ENCODE results near the gene CAMSAP3. TPM values are rescaled to one million over a fixed set of nuclear protein-coding genes. Genes with fewer than 3 reads are reported as not detected.

CAMSAP3 gene
- polyA plus RNA-seq, 1 experiment: not detected

DNA sequence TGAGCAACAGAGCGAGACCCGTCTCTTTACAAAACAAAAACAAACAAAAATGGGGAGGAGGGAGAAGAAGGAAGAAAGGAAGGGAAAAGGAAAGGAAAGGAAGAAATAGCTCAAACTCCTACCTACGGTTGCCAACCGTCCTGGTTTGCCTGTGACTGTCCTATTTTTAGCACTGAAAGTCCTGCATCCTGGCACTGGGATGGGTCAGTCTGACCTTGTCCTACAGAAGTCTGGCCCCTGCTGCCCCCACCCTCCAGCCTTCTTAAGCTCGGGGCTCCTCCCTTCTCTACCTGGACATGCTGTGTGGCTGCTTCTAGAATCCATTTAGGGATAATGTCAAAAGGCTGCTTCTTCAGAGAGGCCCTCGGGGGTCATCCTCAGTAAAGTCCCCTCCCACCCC, 40.0 kb downstream of the CAMSAP3 start:
- ChIA-PET POLR2A (no interaction called here), CTCF (interaction anchor here (0.7 kb wide), 1 partner anchor 22 kb away, joined by 3 read pairs; no protein-coding TSS in a partner anchor)
- DNase-seq (ENCODE audit: low read depth, low spot score): no peak
- H3K4me3 ChIP-seq (ENCODE audit: low read depth, low read length): no peak overlapping the region
- H3K27ac ChIP-seq (ENCODE audit: low read depth, low read length): no peak overlapping the region
- peaks cover 3% of the 10 kb centered on the region; the same call in 1 of the 2 replicates for H3K9me3 ChIP-seq (ENCODE audit: control insufficient read depth, insufficient read depth, low read length)
- H3K27me3 ChIP-seq (ENCODE audit: control insufficient read depth, insufficient read depth, low read length): peaks cover 6% of the 10 kb centered on the region
- TF ChIP-seq, protein P1, sequence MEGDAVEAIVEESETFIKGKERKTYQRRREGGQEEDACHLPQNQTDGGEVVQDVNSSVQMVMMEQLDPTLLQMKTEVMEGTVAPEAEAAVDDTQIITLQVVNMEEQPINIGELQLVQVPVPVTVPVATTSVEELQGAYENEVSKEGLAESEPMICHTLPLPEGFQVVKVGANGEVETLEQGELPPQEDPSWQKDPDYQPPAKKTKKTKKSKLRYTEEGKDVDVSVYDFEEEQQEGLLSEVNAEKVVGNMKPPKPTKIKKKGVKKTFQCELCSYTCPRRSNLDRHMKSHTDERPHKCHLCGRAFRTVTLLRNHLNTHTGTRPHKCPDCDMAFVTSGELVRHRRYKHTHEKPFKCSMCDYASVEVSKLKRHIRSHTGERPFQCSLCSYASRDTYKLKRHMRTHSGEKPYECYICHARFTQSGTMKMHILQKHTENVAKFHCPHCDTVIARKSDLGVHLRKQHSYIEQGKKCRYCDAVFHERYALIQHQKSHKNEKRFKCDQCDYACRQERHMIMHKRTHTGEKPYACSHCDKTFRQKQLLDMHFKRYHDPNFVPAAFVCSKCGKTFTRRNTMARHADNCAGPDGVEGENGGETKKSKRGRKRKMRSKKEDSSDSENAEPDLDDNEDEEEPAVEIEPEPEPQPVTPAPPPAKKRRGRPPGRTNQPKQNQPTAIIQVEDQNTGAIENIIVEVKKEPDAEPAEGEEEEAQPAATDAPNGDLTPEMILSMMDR (IDR thresholded peaks at IDR 0.05; ENCODE audit: low read depth, low read length): no peak

DNA sequence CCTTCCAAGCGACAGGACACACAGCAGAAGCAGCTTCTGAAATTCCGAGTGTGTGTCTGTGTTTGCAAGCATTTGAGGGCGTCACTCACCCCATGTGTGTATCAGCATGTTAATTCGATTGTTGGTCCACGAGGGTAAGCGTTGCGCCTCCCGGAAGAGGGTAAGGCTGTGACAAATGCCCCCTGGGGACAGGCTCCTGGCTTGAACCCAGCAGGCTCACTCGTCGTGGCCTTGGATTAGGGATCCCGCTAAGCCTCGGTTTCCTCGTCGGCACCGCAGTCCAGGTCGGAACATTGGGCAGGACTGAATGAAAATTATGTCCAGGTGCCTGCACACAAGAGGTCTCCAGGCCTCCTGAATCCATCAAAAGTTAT, 40.6 kb downstream of the CAMSAP3 start:
- peaks cover 6% of the 10 kb centered on the region for H3K27me3 ChIP-seq (ENCODE audit: control insufficient read depth, insufficient read depth, low read length)
- H3K27ac ChIP-seq (ENCODE audit: low read depth, low read length): no peak overlapping the region
- TF ChIP-seq, protein P1 (IDR thresholded peaks at IDR 0.05; ENCODE audit: low read depth, low read length): no peak
- ChIA-PET POLR2A (no interaction called here), CTCF (no interaction called here)
- no peak overlapping the region for H3K4me3 ChIP-seq (ENCODE audit: low read depth, low read length)
- peaks cover 6% of the 10 kb centered on the region; the same call in 1 of the 2 replicates for H3K9me3 ChIP-seq (ENCODE audit: control insufficient read depth, insufficient read depth, low read length)
- DNase-seq (ENCODE audit: low read depth, low spot score): no peak

DNA sequence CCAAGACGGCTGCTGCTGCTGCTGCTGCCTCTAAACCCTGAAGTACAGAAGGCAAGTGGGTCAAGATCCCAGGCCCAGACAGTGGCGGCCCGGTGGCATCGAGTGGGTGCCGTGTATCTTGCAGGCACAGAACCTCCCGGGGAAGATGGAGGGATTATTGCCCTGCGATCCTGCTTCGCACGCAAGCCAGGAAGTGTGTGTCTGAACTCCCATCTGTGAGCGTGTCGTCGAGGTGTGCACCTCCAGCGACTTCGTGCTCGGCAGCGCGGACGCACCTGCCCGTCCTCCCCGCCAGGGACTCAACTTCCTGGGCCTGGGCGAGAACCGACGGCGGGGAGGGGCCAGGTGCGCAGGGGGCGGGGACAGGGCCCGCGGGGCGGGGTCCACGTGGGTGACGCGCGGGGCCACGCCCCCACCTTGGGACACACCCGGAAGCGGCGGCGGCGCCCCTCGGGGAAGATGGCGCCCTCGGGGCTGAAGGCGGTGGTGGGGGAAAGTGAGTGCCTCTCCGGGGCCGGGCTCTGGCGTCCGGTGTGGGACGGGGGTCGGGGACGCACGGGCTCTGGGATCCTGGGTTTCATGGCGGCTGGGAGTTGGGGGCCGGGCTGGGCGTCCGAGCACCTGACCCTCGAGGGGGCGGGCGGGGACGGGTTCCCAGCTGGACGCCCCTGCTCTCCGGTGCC, 41.2 kb downstream of the CAMSAP3 start, which contains the start of gene STXBP2:
TSS of gene STXBP2 (plus strand) at position 420 of the 683 bp plus-strand sequence. CDS start at position 460, 40 bp downstream.
- H3K27me3 ChIP-seq (ENCODE audit: control insufficient read depth, insufficient read depth, low read length): peaks cover 6% of the 10 kb centered on the region
- ChIA-PET CTCF (no interaction called here), POLR2A (no interaction called here)
- TF ChIP-seq, protein P1 (IDR thresholded peaks at IDR 0.05; ENCODE audit: low read depth, low read length): no peak
- peaks cover 6% of the 10 kb centered on the region; the same call in 1 of the 2 replicates for H3K9me3 ChIP-seq (ENCODE audit: control insufficient read depth, insufficient read depth, low read length)
- peak within 1 kb of the TSS; percentile 32 for H3K4me3 ChIP-seq (ENCODE audit: low read depth, low read length)
- H3K27ac ChIP-seq (ENCODE audit: low read depth, low read length): no peak within 1 kb of the TSS
- no peak for DNase-seq (ENCODE audit: low read depth, low spot score)

DNA sequence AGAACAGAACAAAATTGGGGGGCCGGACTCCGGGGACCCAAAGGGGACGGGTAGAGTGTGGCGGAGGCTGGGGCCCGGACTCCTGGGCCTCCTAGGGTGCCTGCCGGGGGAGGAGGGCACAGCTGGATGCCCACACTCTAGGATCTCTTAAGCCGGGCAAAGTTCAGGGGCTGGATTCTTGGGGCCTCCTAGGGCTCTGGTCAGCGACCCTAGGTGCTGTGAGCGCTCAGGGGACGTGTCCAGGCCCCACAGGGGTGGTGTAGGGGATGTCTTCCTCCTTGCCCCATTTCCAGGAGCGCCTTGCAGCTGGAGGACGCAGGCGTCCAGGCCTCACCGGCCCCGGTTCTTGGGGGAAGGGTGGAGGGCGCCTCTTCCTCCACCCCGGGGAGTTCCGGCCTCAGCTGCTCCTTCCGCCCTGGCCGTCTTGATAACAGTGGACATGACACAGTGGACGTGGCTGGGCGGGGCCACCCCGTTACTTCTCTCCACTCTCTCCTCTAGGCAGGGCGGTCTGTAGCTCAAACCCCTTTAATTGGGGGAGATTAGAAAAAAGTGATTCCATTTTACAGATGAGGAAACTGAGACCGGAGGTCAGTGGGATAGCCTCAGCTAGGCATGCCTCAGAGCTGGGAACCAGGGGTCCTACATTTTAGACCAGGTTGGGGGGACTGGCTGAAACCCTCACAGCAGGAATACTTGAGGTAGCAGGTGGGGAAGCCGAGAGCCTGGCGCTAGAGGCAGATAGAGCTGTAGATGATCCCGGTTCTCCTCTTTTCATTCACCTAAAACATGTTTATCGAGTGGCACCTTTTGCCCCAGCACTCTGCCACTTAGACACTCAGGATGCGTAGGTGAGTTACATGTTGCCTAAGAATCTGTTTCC, 42.0 kb downstream of the CAMSAP3 start:
- DNase-seq (ENCODE audit: low read depth, low spot score): no peak
- peaks cover 6% of the 10 kb centered on the region for H3K27me3 ChIP-seq (ENCODE audit: control insufficient read depth, insufficient read depth, low read length)
- no peak overlapping the region for H3K27ac ChIP-seq (ENCODE audit: low read depth, low read length)
- ChIA-PET CTCF (interaction anchor here (1.2 kb wide), 1 partner anchor 43 kb away, joined by 3 read pairs; the partner anchor contains the start of gene TRAPPC5), POLR2A (interaction anchor here (1.0 kb wide), 1 partner anchor 8 kb away, joined by 3 read pairs; the partner anchor contains the start of genes PET100 and XAB2)
- TF ChIP-seq, protein P1 (IDR thresholded peaks at IDR 0.05; ENCODE audit: low read depth, low read length): no peak
- H3K4me3 ChIP-seq (ENCODE audit: low read depth, low read length): peak overlapping the region; percentile 32
- peaks cover 6% of the 10 kb centered on the region; the same call in 1 of the 2 replicates for H3K9me3 ChIP-seq (ENCODE audit: control insufficient read depth, insufficient read depth, low read length)
